ENCODE results near the gene HNRNPU. TPM values are rescaled to one million over a fixed set of nuclear protein-coding genes. Genes with fewer than 3 reads are reported as not detected.

The HNRNPU gene
- total and polyA plus RNA-seq, 2 of the 13 experiments (the other 11 are each of a cell fraction or from before 2014, with no cell fraction given) = 101 to 508 TPM

DNA sequence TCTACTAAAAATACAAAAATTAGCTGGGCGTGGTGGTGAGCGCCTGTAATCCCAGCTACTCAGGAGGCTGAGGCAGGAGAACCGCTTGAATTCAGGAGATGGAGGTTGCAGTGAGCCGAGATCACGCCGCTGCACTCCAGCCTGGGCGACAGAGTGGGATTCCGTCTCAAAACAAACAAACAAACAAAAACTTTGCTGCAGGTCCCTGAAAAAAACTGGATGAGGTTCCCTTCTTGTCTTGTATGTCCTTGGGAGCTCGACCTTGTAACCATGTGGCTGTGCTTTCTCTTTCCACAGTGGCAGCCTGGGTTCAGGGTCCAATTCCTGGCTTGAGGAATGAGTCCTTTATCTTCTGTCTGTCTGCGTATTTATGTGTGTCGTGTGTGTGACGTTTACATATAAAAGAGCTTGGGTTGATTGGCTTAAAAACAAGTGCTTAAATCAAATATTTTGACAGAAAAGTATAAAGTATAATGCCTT, 46.9 kb downstream of the HNRNPU start (continued):
- TF ChIP-seq, protein P1, sequence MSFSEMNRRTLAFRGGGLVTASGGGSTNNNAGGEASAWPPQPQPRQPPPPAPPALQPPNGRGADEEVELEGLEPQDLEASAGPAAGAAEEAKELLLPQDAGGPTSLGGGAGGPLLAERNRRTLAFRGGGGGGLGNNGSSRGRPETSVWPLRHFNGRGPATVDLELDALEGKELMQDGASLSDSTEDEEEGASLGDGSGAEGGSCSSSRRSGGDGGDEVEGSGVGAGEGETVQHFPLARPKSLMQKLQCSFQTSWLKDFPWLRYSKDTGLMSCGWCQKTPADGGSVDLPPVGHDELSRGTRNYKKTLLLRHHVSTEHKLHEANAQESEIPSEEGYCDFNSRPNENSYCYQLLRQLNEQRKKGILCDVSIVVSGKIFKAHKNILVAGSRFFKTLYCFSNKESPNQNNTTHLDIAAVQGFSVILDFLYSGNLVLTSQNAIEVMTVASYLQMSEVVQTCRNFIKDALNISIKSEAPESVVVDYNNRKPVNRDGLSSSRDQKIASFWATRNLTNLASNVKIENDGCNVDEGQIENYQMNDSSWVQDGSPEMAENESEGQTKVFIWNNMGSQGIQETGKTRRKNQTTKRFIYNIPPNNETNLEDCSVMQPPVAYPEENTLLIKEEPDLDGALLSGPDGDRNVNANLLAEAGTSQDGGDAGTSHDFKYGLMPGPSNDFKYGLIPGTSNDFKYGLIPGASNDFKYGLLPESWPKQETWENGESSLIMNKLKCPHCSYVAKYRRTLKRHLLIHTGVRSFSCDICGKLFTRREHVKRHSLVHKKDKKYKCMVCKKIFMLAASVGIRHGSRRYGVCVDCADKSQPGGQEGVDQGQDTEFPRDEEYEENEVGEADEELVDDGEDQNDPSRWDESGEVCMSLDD (CRISPR knock-in tag; IDR thresholded peaks at IDR 0.05; ENCODE audit: borderline replicate concordance) = no peak
- TF ChIP-seq PITX1 (CRISPR knock-in tag; IDR thresholded peaks at IDR 0.05) (no peak; the same call in 1 of the 2 replicates), SATB2 (CRISPR knock-in tag; IDR thresholded peaks at IDR 0.05) (no peak), ZNF430 (CRISPR knock-in tag; IDR thresholded peaks at IDR 0.05) (no peak), ZNF788 (CRISPR knock-in tag; IDR thresholded peaks at IDR 0.05; ENCODE audit: borderline replicate concordance) (0 out of 2 replicates have a peak, but pooled peaks have one; percentile 16), ZNF547 (CRISPR knock-in tag; IDR thresholded peaks at IDR 0.05) (no peak), ZFP36 (IDR thresholded peaks at IDR 0.05; ENCODE audit: borderline replicate concordance, low read depth, low read length, partially characterized antibody) (no peak), MXI1 (IDR thresholded peaks at IDR 0.05; ENCODE audit: borderline replicate concordance, low read depth, low read length) (peak; percentile 32; the same call in 1 of the 3 replicates), MED1 (CRISPR knock-in tag; IDR thresholded peaks at IDR 0.05) (peak; percentile 82), ZNF616 (CRISPR knock-in tag; IDR thresholded peaks at IDR 0.05; ENCODE audit: low read depth) (no peak), KDM2A (CRISPR knock-in tag; IDR thresholded peaks at IDR 0.05; ENCODE audit: borderline replicate concordance, low read depth) (peak; percentile 32; the same call in 1 of the 2 replicates), ZNF224 (CRISPR knock-in tag; IDR thresholded peaks at IDR 0.05) (no peak), ZNF329 (CRISPR knock-in tag; IDR thresholded peaks at IDR 0.05; ENCODE audit: low read depth) (no peak), KAT2B (IDR thresholded peaks at IDR 0.05; ENCODE audit: borderline replicate concordance, low read depth, low read length) (no peak), ZNF343 (CRISPR knock-in tag; IDR thresholded peaks at IDR 0.05) (no peak), ZNF484 (CRISPR knock-in tag; IDR thresholded peaks at IDR 0.05; ENCODE audit: borderline replicate concordance, low read depth) (no peak), MATR3 (CRISPR knock-in tag; IDR thresholded peaks at IDR 0.05) (no peak), ZNF614 (CRISPR knock-in tag; IDR thresholded peaks at IDR 0.05; ENCODE audit: borderline replicate concordance) (0 out of 2 replicates have a peak, but pooled peaks have one; percentile 35), SALL1 (CRISPR knock-in tag; IDR thresholded peaks at IDR 0.05) (peak; percentile 78), NFRKB (IDR thresholded peaks at IDR 0.05) (no peak), NCOA5 (CRISPR knock-in tag; IDR thresholded peaks at IDR 0.05) (no peak)
- TF ChIP-seq, protein P2, sequence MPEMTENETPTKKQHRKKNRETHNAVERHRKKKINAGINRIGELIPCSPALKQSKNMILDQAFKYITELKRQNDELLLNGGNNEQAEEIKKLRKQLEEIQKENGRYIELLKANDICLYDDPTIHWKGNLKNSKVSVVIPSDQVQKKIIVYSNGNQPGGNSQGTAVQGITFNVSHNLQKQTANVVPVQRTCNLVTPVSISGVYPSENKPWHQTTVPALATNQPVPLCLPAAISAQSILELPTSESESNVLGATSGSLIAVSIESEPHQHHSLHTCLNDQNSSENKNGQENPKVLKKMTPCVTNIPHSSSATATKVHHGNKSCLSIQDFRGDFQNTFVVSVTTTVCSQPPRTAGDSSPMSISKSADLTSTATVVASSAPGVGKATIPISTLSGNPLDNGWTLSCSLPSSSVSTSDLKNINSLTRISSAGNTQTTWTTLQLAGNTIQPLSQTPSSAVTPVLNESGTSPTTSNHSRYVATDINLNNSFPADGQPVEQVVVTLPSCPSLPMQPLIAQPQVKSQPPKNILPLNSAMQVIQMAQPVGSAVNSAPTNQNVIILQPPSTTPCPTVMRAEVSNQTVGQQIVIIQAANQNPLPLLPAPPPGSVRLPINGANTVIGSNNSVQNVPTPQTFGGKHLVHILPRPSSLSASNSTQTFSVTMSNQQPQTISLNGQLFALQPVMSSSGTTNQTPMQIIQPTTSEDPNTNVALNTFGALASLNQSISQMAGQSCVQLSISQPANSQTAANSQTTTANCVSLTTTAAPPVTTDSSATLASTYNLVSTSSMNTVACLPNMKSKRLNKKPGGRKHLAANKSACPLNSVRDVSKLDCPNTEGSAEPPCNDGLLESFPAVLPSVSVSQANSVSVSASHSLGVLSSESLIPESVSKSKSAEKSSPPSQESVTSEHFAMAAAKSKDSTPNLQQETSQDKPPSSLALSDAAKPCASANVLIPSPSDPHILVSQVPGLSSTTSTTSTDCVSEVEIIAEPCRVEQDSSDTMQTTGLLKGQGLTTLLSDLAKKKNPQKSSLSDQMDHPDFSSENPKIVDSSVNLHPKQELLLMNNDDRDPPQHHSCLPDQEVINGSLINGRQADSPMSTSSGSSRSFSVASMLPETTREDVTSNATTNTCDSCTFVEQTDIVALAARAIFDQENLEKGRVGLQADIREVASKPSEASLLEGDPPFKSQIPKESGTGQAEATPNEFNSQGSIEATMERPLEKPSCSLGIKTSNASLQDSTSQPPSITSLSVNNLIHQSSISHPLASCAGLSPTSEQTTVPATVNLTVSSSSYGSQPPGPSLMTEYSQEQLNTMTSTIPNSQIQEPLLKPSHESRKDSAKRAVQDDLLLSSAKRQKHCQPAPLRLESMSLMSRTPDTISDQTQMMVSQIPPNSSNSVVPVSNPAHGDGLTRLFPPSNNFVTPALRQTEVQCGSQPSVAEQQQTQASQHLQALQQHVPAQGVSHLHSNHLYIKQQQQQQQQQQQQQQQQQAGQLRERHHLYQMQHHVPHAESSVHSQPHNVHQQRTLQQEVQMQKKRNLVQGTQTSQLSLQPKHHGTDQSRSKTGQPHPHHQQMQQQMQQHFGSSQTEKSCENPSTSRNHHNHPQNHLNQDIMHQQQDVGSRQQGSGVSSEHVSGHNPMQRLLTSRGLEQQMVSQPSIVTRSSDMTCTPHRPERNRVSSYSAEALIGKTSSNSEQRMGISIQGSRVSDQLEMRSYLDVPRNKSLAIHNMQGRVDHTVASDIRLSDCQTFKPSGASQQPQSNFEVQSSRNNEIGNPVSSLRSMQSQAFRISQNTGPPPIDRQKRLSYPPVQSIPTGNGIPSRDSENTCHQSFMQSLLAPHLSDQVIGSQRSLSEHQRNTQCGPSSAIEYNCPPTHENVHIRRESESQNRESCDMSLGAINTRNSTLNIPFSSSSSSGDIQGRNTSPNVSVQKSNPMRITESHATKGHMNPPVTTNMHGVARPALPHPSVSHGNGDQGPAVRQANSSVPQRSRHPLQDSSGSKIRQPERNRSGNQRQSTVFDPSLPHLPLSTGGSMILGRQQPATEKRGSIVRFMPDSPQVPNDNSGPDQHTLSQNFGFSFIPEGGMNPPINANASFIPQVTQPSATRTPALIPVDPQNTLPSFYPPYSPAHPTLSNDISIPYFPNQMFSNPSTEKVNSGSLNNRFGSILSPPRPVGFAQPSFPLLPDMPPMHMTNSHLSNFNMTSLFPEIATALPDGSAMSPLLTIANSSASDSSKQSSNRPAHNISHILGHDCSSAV (CRISPR knock-in tag; IDR thresholded peaks at IDR 0.05; ENCODE audit: borderline replicate concordance) = no peak

Data from HepG2 (cell line).